Naive thymus-derived CD8-positive, alpha-beta T cell (primary cell): Measurements from ENCODE around the gene RPL27. TPM values are rescaled to one million over a fixed set of nuclear protein-coding genes. Genes with fewer than 3 reads are reported as not detected.

ENCODE experiments used
- ATAC-seq, 2 donors: fragments of 150-1000 bp; cut with Tn5 transposase in 1 of 2; sonication (Bioruptor Pico), chemical (Tn5 transposase) in 1 of 2; 1 replicate in 1 of 2; 2 replicates in 1 of 2; pipeline ENCODE4 v1.10.0; 2021; ENCODE audit warnings: mild to moderate bottlenecking in 2 of 2, moderate library complexity in 2 of 2
- POLR2A ChIA-PET: fragments of 350-600 bp; sonication (Branson Sonifier 250); formaldehyde crosslinking; loops from one replicate; lab custom pipeline; 2021; ENCODE audit warnings: antibody characterized with exemption; lab: Charles Lee
- DNase-seq, 10 donors: peaks; one replicate each; pipeline versions ENCODE4 v3.0.0 to v3.0.0-alpha.2; 2020 to 2022
- H3K27ac Mint-ChIP-seq, 10 donors: one replicate each; pipeline ENCODE4 v1.8.0; 2020 to 2022; ENCODE audit warnings: mild to moderate bottlenecking in 10 of 10, mixed read lengths in 10 of 10, moderate library complexity in 4 of 10, inconsistent platforms in 1 of 10
- H3K27me3 Mint-ChIP-seq, 5 donors: one replicate each; pipeline ENCODE4 v1.8.0; 2021 to 2022; ENCODE audit warnings: mixed read lengths in 5 of 5
- H3K36me3 Mint-ChIP-seq, 3 donors: one replicate each; pipeline ENCODE4 v1.8.0; 2020 to 2022; ENCODE audit warnings: mixed read lengths in 3 of 3, mild to moderate bottlenecking in 2 of 3, inconsistent platforms in 1 of 3
- H3K4me1 Mint-ChIP-seq, 4 donors: one replicate each; pipeline ENCODE4 v1.8.0; 2021 to 2022; ENCODE audit warnings: mixed read lengths in 4 of 4
- H3K4me3 Mint-ChIP-seq, 10 donors: one replicate each; pipeline ENCODE4 v1.8.0; 2020 to 2022; ENCODE audit warnings: mild to moderate bottlenecking in 10 of 10, mixed read lengths in 10 of 10, moderate library complexity in 6 of 10, inconsistent platforms in 1 of 10
- H3K9me3 Mint-ChIP-seq, 9 donors: one replicate each; pipeline ENCODE4 v1.8.0; 2020 to 2022; ENCODE audit warnings: mixed read lengths in 9 of 9, mild to moderate bottlenecking in 3 of 9, inconsistent platforms in 1 of 9, moderate library complexity in 1 of 9
- polyA plus RNA-seq, 3 donors: library from polyadenylated mRNA; unstranded; fragments of 300-500 nt; fragmentation: Illumina TruSeq; gene quantifications; one replicate each; pipeline ENCODE4 v1.2.3, GENCODE V29; 2021
- total RNA-seq, 8 experiments: library from RNA in 2 of 8; stranded (reverse) in 2 of 8; gene quantifications; one replicate each; pipeline ENCODE4 v1.2.3 and lab custom pipeline; 2021 to 2026

Gene RPL27
- total and polyA plus RNA-seq, 5 experiments from 2014 or later = 1,609 to 2,846 (median 2,416) TPM

DNA sequence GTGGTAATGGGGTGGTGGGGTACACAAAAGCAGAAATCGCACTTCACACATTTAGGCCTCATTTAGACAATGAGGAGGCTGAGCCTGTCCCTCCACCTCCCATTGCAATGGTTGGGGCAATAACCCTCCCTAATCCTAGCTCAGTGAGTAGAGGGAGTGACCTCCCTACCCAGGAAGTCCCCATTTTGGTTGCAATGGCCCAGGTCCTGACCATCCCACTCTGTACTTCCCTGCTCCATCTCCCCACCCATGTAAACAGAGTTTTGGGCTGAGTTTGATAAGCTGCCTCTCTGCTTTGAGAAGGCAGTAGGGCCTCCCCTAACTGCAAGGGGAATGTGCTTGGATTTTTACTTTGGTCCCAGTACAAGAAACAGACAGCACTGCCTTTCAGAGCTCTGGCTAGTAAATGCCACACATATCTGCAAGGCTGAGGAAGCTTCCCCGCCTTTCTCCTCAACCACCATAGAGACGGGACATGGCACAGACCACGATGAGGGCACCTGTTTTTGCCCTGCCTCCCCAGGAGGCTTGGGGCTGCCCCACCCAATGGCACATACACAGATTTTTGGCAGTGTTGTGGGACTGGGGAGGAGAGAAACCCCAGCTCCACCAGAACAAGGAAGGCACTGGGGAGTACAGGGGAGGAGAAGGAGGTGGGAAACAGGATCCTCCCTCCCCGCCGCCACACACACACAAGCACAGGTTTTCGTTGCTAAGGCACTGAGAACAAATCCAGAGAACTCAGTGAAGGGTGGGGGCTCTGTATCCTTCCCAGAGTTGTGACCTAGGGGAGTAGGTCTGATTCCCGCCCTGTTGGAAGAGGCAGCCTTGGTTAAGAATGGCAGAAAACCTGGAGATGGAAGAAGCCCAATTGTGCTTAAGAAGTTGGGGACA lies 16.7 kb downstream of the RPL27 start:
- Mint-ChIP-seq H3K36me3 (peaks cover 0 to 41% (median 4%) of the 10 kb centered on the region in 3 donors), H3K4me3 (no peak overlapping the region), H3K27me3 (no peaks in the 10 kb centered on the region), H3K9me3 (no peaks in the 10 kb centered on the region), H3K27ac (peak overlapping the region in 9 of 10 donors; percentile 54 to 89 (median 69)), H3K4me1 (peaks cover 17 to 43% (median 30%) of the 10 kb centered on the region in 4 donors)
- DNase-seq (no peak), ATAC-seq (no peak)
- POLR2A ChIA-PET = no interaction called here

DNA sequence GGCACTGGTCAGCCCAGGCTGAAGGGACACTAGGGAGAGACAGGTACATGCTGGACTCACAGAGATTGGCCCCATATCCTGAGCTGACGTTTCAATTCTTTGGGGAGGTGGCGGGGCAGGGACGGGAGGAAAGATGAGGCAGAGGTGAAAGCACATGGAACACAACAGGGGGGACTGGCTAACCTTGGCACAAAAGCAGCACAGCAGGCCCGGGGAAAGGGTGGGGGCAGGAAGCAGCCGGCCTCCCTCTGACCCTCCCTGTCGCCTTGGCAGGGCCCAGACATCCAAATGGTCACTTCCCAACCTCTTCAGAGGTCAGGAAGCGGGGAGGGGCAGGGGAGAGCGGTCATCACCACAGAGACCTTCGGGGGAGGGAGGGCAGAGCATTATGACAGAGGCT lies 17.4 kb downstream of the RPL27 start:
- no peak overlapping the region for H3K4me3 Mint-ChIP-seq
- POLR2A ChIA-PET = no interaction called here
- peak overlapping the region in 7 of 10 donors; percentile 3 to 89 (median 64) for H3K27ac Mint-ChIP-seq
- H3K4me1 Mint-ChIP-seq = peaks cover 16 to 43% (median 29%) of the 10 kb centered on the region in 4 donors
- H3K27me3 Mint-ChIP-seq = no peaks in the 10 kb centered on the region
- DNase-seq (no peak), ATAC-seq (no peak)
- no peaks in the 10 kb centered on the region for H3K9me3 Mint-ChIP-seq
- H3K36me3 Mint-ChIP-seq = peaks cover 0 to 35% (median 4%) of the 10 kb centered on the region in 3 donors

DNA sequence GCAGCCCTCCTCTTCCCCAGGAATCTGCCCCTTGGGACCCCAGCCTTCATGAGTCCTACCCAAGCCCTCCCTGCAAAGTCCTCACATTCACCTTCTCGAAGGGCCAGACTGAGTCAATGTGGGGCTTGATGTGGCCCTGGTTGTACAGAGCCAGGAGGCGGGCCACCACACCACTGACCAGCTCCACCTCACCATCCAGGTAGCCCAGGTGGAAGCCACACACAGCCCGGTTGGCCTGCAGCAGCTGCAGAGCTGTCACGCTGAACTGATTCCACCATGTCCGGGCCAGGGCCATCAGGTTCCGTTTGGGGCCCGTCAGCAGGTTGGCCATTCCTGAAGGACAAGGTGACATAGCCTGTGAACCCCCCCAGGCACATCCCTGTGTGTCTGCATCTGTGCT lies 18.0 kb downstream of the RPL27 start:
- DNase-seq (no peak), ATAC-seq (no peak)
- Mint-ChIP-seq H3K4me3 (no peak overlapping the region), H3K9me3 (no peaks in the 10 kb centered on the region), H3K27me3 (no peaks in the 10 kb centered on the region), H3K4me1 (peaks cover 17 to 46% (median 31%) of the 10 kb centered on the region in 4 donors), H3K27ac (peak overlapping the region in 7 of 10 donors; percentile 53 to 69 (median 65)), H3K36me3 (peaks cover 0 to 32% (median 4%) of the 10 kb centered on the region in 3 donors)
- POLR2A ChIA-PET = interaction anchor here (0.5 kb wide), 1 partner anchor 20 kb away, joined by 3 read pairs; no protein-coding TSS in a partner anchor

DNA sequence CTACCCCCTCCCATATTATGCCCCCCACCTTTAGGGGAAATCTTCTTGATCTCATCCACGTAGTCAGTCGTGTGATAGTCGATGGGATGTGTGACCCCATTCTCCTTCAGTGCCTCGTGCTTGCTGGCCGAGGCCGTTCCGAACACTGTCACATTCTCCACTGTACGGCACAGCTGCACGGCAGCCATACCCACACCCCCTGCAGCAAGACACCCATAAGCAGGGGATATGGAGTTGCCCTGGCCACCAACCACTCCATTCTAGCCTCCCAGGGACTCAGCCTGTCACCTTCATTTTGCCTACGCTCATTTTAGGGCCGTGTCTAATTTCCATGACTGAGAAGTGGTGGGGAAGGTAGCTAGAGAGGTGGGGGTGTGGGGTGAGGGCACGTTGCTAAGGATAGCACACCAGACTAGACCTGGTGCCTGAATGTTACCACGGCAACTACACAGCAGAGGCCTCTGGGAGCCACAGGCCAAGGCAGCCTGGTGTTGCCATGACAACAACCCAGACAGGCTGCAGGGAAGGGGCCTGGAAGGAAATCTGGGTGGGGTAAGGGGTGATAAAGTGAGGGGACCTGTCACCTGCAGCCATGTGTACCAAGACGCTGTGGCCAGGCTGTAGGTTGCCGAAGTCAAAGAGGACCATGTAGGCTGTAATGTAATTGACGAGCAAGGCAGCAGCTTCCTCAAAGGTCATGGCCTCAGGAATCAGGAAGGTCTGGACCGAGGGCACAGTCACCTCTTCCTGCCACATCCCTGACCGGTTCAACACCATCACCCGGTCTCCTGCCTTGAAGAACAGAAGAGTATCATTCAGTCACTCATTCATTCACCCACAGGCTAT lies 20.0 kb downstream of the RPL27 start:
- peak overlapping the region; percentile 58 to 89 (median 79) for H3K27ac Mint-ChIP-seq
- POLR2A ChIA-PET = interaction anchor here (0.6 to 3.7 kb wide), 4 partner anchors 13 to 37 kb away, joined by 3 to 12 read pairs (median 4); partner anchors contain the start of gene RPL27
- no peaks in the 10 kb centered on the region for H3K9me3 Mint-ChIP-seq
- DNase-seq (peak in 7 of 10 donors; percentile 17 to 70 (median 45)), ATAC-seq (peak; percentile 38 to 60)
- H3K4me3 Mint-ChIP-seq = peak overlapping the region in 2 of 10 donors; percentile 10 to 34
- H3K4me1 Mint-ChIP-seq = peaks cover 19 to 50% (median 31%) of the 10 kb centered on the region in 4 donors
- peaks cover 0 to 17% (median 3%) of the 10 kb centered on the region in 3 donors for H3K36me3 Mint-ChIP-seq
- no peaks in the 10 kb centered on the region for H3K27me3 Mint-ChIP-seq

DNA sequence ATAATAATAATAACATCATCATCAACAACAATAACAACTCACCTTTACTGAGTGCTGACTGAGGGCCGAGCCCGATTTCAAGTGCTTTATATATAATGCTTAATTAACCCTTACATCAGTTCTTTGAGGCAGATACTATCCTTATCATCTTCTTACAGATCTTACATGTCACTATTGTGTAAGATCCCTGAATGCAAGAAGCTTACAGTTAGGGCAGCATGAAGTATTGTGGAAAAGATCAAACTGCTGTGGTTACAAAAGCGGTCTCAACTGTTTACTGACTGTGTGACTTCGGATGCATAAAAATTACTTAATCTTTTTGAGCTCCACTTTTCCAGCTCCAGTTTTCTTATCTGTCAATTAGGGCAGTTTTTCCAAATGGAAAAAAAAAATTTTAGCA lies 20.7 kb downstream of the RPL27 start:
- peak in 2 of 10 donors; percentile 20 to 23 for DNase-seq
- POLR2A ChIA-PET = interaction anchor here (0.6 to 3.7 kb wide), 6 partner anchors 8 to 37 kb away, joined by 3 to 12 read pairs (median 3); partner anchors contain the start of genes IFI35 and RPL27

GRCh38 chr17:43019418-43019817 lies 21.2 kb downstream of the RPL27 start:
- POLR2A ChIA-PET = interaction anchor here (0.9 to 3.7 kb wide), 5 partner anchors 9 to 21 kb away, joined by 3 to 12 read pairs (median 3); partner anchors contain the start of genes IFI35 and RPL27
- peaks cover 21 to 50% (median 35%) of the 10 kb centered on the region in 4 donors for H3K4me1 Mint-ChIP-seq
- no peaks in the 10 kb centered on the region for H3K27me3 Mint-ChIP-seq
- ATAC-seq = no peak
- DNase-seq = no peak
- H3K4me3 Mint-ChIP-seq = peak overlapping the region in 9 of 10 donors; percentile 18 to 87 (median 66)
- peak overlapping the region in 8 of 10 donors; percentile 58 to 87 (median 74) for H3K27ac Mint-ChIP-seq
- no peaks in the 10 kb centered on the region for H3K9me3 Mint-ChIP-seq
- H3K36me3 Mint-ChIP-seq = peaks cover 0 to 5% (median 0%) of the 10 kb centered on the region in 3 donors

More for the DNA sequence above, 20.7 kb downstream of the RPL27 start:
- no peak overlapping the region for H3K4me3 Mint-ChIP-seq
- H3K27me3 Mint-ChIP-seq = no peaks in the 10 kb centered on the region
- H3K27ac Mint-ChIP-seq = peak overlapping the region in 7 of 10 donors; percentile 3 to 84 (median 67)
- peak; percentile 11 to 38 for ATAC-seq
- no peaks in the 10 kb centered on the region for H3K9me3 Mint-ChIP-seq
- peaks cover 0 to 10% (median 0%) of the 10 kb centered on the region in 3 donors for H3K36me3 Mint-ChIP-seq
- H3K4me1 Mint-ChIP-seq = peaks cover 19 to 47% (median 31%) of the 10 kb centered on the region in 4 donors

GRCh38 chr17:43020030-43020621 lies 21.9 kb downstream of the RPL27 start:
- Mint-ChIP-seq H3K27me3 (no peaks in the 10 kb centered on the region), H3K27ac (peak overlapping the region in 8 of 10 donors; percentile 10 to 87 (median 72)), H3K4me1 (peaks cover 24 to 51% (median 40%) of the 10 kb centered on the region in 4 donors), H3K4me3 (peak overlapping the region; percentile 31 to 89 (median 71)), H3K36me3 (no peaks in the 10 kb centered on the region), H3K9me3 (no peaks in the 10 kb centered on the region)
- DNase-seq (peak in 1 of 10 donors; percentile 50), ATAC-seq (no peak)
- POLR2A ChIA-PET = interaction anchor here (0.7 to 3.7 kb wide), 5 partner anchors 8 to 319 kb away, joined by 3 to 12 read pairs (median 5); partner anchors contain the start of genes IFI35 and RPL27

DNA sequence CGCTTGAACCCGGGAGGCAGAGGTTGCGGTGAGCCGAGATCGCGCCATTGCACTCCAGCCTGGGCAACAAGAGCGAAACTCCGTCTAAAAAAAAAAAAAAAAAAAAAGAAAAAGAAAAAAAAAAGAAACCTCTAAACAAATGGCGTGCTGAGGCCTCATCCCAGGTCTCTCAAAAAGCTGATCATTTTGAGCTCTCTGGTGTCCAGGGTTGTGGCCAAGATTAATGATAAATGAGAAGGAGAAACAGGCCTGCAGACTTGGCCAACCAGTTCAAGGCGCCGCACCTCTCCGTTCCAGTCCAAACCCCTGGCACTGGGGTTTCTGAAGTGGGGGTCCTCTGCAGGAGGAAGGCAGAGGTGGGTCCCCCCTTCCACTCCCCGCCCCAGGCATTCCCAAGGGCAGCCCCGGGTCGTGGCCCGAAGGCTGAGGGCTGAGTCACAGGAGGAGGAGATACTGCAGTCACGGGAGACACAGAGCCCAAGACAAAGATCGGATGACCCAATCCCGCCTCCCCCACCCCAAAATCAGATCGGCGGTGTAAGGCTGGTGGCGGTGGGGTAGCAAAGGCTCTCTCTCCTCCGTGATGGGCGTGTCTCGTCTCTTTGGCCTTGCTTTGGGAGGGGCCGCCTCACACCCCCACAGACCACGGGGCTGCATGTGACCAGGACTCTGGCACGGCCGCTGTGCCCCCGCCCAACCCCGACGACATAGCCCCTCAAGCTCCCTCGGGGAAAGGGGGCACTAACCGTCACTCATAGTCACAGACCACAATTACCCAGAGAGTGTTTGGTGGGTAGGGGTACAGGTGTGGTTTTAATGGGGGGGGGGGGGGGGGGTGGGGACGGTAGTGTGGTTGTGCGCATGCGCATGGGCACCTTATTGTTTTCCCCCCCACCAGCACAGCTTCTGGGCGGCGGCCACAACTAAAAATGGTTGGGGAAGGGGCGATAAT lies 22.8 kb downstream of the RPL27 start:
- no peaks in the 10 kb centered on the region for H3K9me3 Mint-ChIP-seq
- H3K36me3 Mint-ChIP-seq = no peaks in the 10 kb centered on the region
- no peaks in the 10 kb centered on the region for H3K27me3 Mint-ChIP-seq
- peak overlapping the region in 9 of 10 donors; percentile 60 to 88 (median 82) for H3K27ac Mint-ChIP-seq
- DNase-seq (peak in 9 of 10 donors; percentile 15 to 72 (median 32)), ATAC-seq (peak in 1 of 2 donors; percentile 13)
- H3K4me1 Mint-ChIP-seq = peaks cover 26 to 56% (median 41%) of the 10 kb centered on the region in 4 donors
- POLR2A ChIA-PET = interaction anchor here (0.5 to 3.8 kb wide), 13 partner anchors 9 to 1795 kb away, joined by 3 to 29 read pairs (median 4); partner anchors contain the start of genes IFI35 and RPL27
- peak overlapping the region; percentile 85 to 93 (median 89) for H3K4me3 Mint-ChIP-seq

- no peaks in the 10 kb centered on the region for H3K9me3 Mint-ChIP-seq
- no peaks in the 10 kb centered on the region for H3K27me3 Mint-ChIP-seq
- POLR2A ChIA-PET = interaction anchor here (0.6 to 3.8 kb wide), 9 partner anchors 10 to 346 kb away, joined by 3 to 29 read pairs (median 5); partner anchors contain the start of genes IFI35 and RPL27
- no peaks in the 10 kb centered on the region for H3K36me3 Mint-ChIP-seq
- DNase-seq (peak in 9 of 10 donors; percentile 40 to 70 (median 56)), ATAC-seq (peak; percentile 46 to 54)
- peak within 1 kb of the TSS; percentile 85 to 93 (median 89) for H3K4me3 Mint-ChIP-seq
- H3K4me1 Mint-ChIP-seq = peaks cover 26 to 56% (median 41%) of the 10 kb centered on the region in 4 donors
- peak within 1 kb of the TSS; percentile 31 to 88 (median 82) for H3K27ac Mint-ChIP-seq
Measured at GRCh38 chr17:43021741-43022512, 23.7 kb downstream of the RPL27 start, which contains the start of gene VAT1. VAT1 (minus strand) TSS chr17:43022385; CDS start chr17:43022322, 63 bp downstream.
